ENCODE data around the gene COL4A3.

COL4A3 gene

DNA sequence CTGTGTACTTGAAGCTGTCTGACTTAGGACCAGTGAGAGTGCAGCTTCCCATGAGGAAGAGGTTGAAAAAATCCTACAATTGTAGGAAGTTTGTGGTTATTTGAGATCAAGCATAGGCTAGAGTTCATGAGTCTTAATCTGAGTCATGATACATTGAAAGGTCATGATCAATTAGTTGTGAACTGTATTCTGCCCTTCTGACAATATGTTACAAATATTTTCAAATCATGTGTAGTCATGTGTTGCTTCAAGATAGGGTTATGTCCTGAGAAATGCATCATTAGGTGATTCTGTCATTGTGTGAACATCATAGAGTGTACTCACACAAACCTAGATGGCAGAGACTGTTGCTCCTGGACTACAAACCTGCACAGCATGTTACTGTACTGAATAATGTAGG lies 92.2 kb downstream of the COL4A3 start:
- H3K27ac ChIP-seq (ENCODE audit: low read length) = no peak overlapping the region

DNA sequence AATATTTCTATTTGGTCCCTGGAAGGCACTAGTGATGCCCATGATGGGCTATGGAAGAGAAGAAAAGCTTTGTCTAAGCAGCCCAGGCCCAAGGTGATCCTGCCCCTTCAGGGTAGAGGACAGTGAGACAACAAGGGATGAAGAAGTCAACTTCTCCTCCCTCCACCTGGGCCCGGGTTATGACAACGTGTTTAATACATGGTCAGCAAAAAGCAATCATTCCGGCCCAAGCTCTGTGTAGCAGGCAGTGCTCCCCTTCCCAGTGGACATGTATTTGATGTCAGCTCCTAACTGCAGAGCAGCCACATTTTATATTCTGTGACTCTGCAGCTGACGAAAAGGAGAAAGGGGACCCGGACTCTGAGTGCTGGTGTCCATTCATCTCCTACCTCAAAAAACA lies 93.4 kb downstream of the COL4A3 start:
- Histone ChIP-seq H3K4me3 (ENCODE audit: low read depth in 1 of 2, low read length in 2 of 2) (no peak overlapping the region), H3K9me3 (ENCODE audit: control insufficient read depth in 1 of 2, low read length in 2 of 2) (no peaks in the 10 kb centered on the region), H3K36me3 (ENCODE audit: control insufficient read depth in 1 of 2, insufficient read depth in 2 of 2, low read length in 2 of 2) (peaks cover 0 to 4% of the 10 kb centered on the region in 2 donors), H3K4me1 (ENCODE audit: control insufficient read depth in 1 of 2, insufficient read depth in 2 of 2, low read length in 2 of 2) (no peaks in the 10 kb centered on the region), H3K27ac (ENCODE audit: low read length) (no peak overlapping the region), H3K27me3 (ENCODE audit: low read depth, low read length) (no peaks in the 10 kb centered on the region)

More for the DNA sequence above, 92.2 kb downstream of the COL4A3 start:
- H3K9me3 ChIP-seq (ENCODE audit: control insufficient read depth in 1 of 2, low read length in 2 of 2) = no peaks in the 10 kb centered on the region
- H3K4me3 ChIP-seq (ENCODE audit: low read depth in 1 of 2, low read length in 2 of 2) = no peak overlapping the region
- peaks cover 0 to 4% of the 10 kb centered on the region in 2 donors for H3K36me3 ChIP-seq (ENCODE audit: control insufficient read depth in 1 of 2, insufficient read depth in 2 of 2, low read length in 2 of 2)
- no peaks in the 10 kb centered on the region for H3K27me3 ChIP-seq (ENCODE audit: low read depth, low read length)
- H3K4me1 ChIP-seq (ENCODE audit: control insufficient read depth in 1 of 2, insufficient read depth in 2 of 2, low read length in 2 of 2) = no peaks in the 10 kb centered on the region

DNA sequence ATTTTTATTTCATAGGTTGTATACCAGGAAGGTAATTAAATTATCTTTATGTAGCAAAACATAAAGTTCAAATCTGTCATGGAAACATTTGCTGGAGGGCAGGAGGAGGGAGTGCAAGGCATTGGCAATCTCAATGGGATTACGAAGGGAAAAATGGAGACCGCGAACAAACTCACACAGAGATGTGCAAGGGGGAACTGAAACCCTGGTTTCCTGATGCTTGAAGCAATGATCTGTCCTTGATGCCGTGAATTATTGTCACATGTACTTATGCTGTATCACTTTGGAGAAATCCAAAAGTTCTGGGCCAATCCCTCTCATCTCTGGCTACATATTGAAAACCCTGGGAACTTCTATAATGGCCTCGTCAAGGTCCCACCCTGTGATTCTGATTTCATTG lies 95.6 kb downstream of the COL4A3 start:
- no peaks in the 10 kb centered on the region for H3K9me3 ChIP-seq (ENCODE audit: control insufficient read depth in 1 of 2, low read length in 2 of 2)
- H3K36me3 ChIP-seq (ENCODE audit: control insufficient read depth in 1 of 2, insufficient read depth in 2 of 2, low read length in 2 of 2) = peaks cover 0 to 4% of the 10 kb centered on the region in 2 donors
- no peak overlapping the region for H3K27ac ChIP-seq (ENCODE audit: low read length)
- no peak overlapping the region for H3K4me3 ChIP-seq (ENCODE audit: low read depth in 1 of 2, low read length in 2 of 2)
- no peaks in the 10 kb centered on the region for H3K4me1 ChIP-seq (ENCODE audit: control insufficient read depth in 1 of 2, insufficient read depth in 2 of 2, low read length in 2 of 2)
- no peaks in the 10 kb centered on the region for H3K27me3 ChIP-seq (ENCODE audit: low read depth, low read length)

DNA sequence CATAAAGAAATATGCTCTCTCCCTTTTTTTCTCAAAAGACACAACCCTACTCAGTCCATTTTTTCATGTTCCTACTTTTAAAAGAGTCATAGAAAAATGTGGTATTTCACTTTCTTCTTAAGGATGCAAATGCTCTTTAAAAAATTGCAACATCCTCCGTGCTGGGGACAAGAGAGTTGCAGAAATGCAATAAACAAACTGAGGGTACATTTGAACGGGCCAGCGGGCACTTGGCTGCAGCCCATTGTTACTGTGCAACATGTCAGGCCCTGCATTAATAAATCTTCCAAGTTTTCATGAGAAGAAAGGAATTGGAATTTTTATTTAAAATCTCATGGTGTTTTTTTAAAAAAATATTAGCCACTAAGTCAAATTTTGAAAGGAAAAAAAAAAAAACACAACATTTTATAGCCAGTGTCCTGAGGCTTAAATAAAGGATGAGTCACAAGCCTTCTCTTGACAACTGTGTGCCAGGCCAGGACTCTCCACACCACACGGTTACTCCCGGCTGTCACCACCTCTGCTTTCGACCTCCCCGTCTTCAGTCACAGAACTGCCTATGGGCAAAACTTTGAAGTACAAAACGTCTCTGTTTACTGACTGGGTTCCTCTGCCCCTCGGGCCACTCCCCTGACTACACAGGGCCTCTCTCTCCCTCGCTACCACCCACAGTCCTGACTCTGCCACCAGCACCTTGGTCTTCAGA lies 103.1 kb downstream of the COL4A3 start:
- no peaks in the 10 kb centered on the region for H3K4me1 ChIP-seq (ENCODE audit: control insufficient read depth in 1 of 2, insufficient read depth in 2 of 2, low read length in 2 of 2)
- H3K9me3 ChIP-seq (ENCODE audit: control insufficient read depth in 1 of 2, low read length in 2 of 2) = no peaks in the 10 kb centered on the region
- no peak overlapping the region for H3K4me3 ChIP-seq (ENCODE audit: low read depth in 1 of 2, low read length in 2 of 2)
- H3K27ac ChIP-seq (ENCODE audit: low read length) = no peak overlapping the region
- no peaks in the 10 kb centered on the region for H3K36me3 ChIP-seq (ENCODE audit: control insufficient read depth in 1 of 2, insufficient read depth in 2 of 2, low read length in 2 of 2)
- H3K27me3 ChIP-seq (ENCODE audit: low read depth, low read length) = no peaks in the 10 kb centered on the region

DNA sequence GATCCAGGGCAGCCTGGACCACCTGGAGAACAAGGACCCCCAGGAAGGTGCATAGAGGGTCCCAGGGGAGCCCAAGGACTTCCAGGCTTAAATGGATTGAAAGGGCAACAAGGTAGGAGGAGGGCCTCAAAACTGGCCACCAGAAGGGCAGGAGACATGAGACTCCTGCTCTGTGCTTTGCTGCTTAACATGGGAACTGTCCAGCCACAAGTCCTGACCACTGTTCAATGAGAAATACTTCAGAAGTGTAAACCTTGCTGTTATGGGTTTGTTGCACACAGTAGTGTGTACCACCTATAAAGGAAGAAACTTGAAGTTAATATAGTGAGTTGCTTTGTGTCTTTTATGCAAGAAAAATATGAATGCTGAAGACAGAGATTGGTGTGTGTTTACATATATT lies 116.5 kb downstream of the COL4A3 start:
- H3K4me3 ChIP-seq (ENCODE audit: low read depth in 1 of 2, low read length in 2 of 2) = no peak overlapping the region

DNA sequence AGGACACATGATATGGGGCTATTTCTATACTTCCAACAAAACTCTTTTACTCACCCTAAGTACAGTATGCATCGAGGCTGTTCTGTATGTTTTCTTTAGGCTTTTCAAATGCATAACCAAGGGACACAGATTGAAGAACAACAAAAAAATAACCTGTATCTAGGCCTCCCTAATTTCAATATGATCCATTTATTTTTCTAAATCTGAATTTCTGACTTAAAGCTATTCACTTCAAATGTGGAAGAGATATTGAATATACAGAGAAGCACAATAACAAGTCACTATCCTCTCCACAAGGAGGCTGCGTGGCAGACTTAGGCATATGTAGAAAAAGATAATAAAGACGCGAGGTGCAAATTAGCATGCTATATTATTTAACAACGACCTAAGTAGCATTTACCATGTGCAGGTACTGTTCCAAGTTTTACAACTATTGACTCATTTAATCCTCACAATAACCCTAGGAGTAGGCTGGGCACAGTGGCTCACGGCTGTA lies 121.4 kb downstream of the COL4A3 start:
- no peak overlapping the region for H3K4me3 ChIP-seq (ENCODE audit: low read depth in 1 of 2, low read length in 2 of 2)
- H3K36me3 ChIP-seq (ENCODE audit: control insufficient read depth in 1 of 2, insufficient read depth in 2 of 2, low read length in 2 of 2) = no peaks in the 10 kb centered on the region
- no peak overlapping the region for H3K27ac ChIP-seq (ENCODE audit: low read length)

More for the DNA sequence above, 116.5 kb downstream of the COL4A3 start:
- H3K9me3 ChIP-seq (ENCODE audit: control insufficient read depth in 1 of 2, low read length in 2 of 2) = no peaks in the 10 kb centered on the region
- no peaks in the 10 kb centered on the region for H3K27me3 ChIP-seq (ENCODE audit: low read depth, low read length)
- no peak overlapping the region for H3K27ac ChIP-seq (ENCODE audit: low read length)
- no peaks in the 10 kb centered on the region for H3K4me1 ChIP-seq (ENCODE audit: control insufficient read depth in 1 of 2, insufficient read depth in 2 of 2, low read length in 2 of 2)
- H3K36me3 ChIP-seq (ENCODE audit: control insufficient read depth in 1 of 2, insufficient read depth in 2 of 2, low read length in 2 of 2) = no peaks in the 10 kb centered on the region

DNA sequence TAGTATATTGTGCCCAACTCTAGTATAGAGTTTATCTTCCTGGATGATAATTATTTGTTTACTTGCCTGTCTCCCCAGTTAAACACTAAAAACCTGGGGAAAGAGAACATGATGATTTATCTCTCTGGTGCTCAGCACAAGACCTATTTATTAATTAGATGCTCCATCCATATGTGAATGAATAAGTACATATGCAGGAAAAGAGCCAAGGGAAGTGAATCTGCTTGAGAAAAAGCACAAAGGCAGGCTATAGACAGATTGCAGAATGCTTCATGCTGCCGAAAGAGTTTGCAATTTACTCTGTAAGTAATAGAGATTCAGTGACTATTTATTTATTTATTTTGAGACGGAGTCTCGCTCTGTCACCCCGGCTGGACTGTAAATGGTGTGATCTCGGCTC lies 123.3 kb downstream of the COL4A3 start:
- Histone ChIP-seq H3K27me3 (ENCODE audit: low read depth, low read length) (no peaks in the 10 kb centered on the region), H3K36me3 (ENCODE audit: control insufficient read depth in 1 of 2, insufficient read depth in 2 of 2, low read length in 2 of 2) (no peaks in the 10 kb centered on the region), H3K27ac (ENCODE audit: low read length) (no peak overlapping the region), H3K4me1 (ENCODE audit: control insufficient read depth in 1 of 2, insufficient read depth in 2 of 2, low read length in 2 of 2) (peaks cover 0 to 5% of the 10 kb centered on the region in 2 donors), H3K4me3 (ENCODE audit: low read depth in 1 of 2, low read length in 2 of 2) (no peak overlapping the region), H3K9me3 (ENCODE audit: control insufficient read depth in 1 of 2, low read length in 2 of 2) (no peaks in the 10 kb centered on the region)

More for the DNA sequence above, 121.4 kb downstream of the COL4A3 start:
- H3K27me3 ChIP-seq (ENCODE audit: low read depth, low read length) = no peaks in the 10 kb centered on the region
- H3K4me1 ChIP-seq (ENCODE audit: control insufficient read depth in 1 of 2, insufficient read depth in 2 of 2, low read length in 2 of 2) = no peaks in the 10 kb centered on the region
- no peaks in the 10 kb centered on the region for H3K9me3 ChIP-seq (ENCODE audit: control insufficient read depth in 1 of 2, low read length in 2 of 2)

DNA sequence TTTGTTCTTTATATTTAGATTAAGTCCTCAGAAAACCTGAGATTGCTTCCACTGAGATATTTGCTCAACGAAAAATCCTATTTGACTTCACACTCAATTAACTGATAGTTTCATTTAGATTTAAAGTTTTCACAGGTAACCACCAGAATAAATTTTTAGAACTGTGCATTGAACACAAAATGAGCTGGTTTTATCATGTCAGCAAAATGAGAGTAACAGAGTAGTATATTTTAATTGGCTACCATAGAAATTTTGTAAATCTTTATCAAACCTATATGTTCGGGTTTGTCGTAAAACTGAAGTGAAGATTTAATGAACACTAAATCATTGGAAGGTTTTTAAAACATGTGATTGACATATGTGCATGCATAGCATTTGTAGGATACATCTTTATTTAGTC lies 127.9 kb downstream of the COL4A3 start:
- Histone ChIP-seq H3K4me3 (ENCODE audit: low read depth in 1 of 2, low read length in 2 of 2) (no peak overlapping the region), H3K27ac (ENCODE audit: low read length) (no peak overlapping the region), H3K27me3 (ENCODE audit: low read depth, low read length) (no peaks in the 10 kb centered on the region), H3K9me3 (ENCODE audit: control insufficient read depth in 1 of 2, low read length in 2 of 2) (no peaks in the 10 kb centered on the region), H3K36me3 (ENCODE audit: control insufficient read depth in 1 of 2, insufficient read depth in 2 of 2, low read length in 2 of 2) (no peaks in the 10 kb centered on the region), H3K4me1 (ENCODE audit: control insufficient read depth in 1 of 2, insufficient read depth in 2 of 2, low read length in 2 of 2) (peaks cover 0 to 5% of the 10 kb centered on the region in 2 donors)

DNA sequence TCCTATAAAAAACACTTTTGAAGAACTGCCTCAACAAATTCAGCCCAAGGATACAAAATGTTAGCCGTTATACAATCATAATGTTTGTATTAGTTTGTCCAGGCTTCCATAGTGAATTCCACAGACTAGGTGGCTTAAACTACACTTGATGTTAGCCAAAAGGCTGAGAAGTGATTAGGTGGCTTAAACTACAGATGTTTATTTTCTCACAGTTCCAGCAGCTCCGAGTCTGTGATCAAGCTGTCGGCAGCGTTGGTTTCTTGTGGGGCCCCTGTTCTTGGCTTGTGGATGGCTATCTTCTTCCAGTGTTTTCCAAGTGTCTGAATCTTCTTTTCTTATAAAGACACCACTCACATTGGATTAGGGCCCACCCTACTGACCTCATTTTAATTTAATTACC lies 129.1 kb downstream of the COL4A3 start:
- no peak overlapping the region for H3K4me3 ChIP-seq (ENCODE audit: low read depth in 1 of 2, low read length in 2 of 2)
- no peaks in the 10 kb centered on the region for H3K9me3 ChIP-seq (ENCODE audit: control insufficient read depth in 1 of 2, low read length in 2 of 2)
- no peaks in the 10 kb centered on the region for H3K36me3 ChIP-seq (ENCODE audit: control insufficient read depth in 1 of 2, insufficient read depth in 2 of 2, low read length in 2 of 2)
- peaks cover 0 to 5% of the 10 kb centered on the region in 2 donors for H3K4me1 ChIP-seq (ENCODE audit: control insufficient read depth in 1 of 2, insufficient read depth in 2 of 2, low read length in 2 of 2)
- H3K27me3 ChIP-seq (ENCODE audit: low read depth, low read length) = no peaks in the 10 kb centered on the region
- H3K27ac ChIP-seq (ENCODE audit: low read length) = no peak overlapping the region

DNA sequence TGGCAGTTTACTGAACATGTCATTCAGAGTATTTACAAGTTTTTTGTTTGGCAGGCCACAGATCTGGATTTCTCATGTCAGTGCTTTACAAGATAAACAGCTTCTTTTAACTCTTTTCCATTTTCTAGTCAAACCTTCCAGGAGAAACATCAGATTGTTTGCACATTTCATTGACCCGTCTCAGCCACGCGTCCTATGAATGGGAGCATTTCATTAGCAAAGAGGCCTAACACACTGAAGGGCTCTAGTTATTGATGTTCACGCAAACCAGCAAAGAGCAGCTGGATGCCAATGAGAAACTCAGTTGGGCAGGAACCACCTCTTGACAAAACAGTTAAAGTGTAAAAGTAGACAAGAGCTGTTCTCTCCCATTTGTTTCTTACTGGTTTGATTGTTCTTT lies 131.4 kb downstream of the COL4A3 start:
- Histone ChIP-seq H3K27ac (ENCODE audit: low read length) (no peak overlapping the region), H3K27me3 (ENCODE audit: low read depth, low read length) (no peaks in the 10 kb centered on the region), H3K4me1 (ENCODE audit: control insufficient read depth in 1 of 2, insufficient read depth in 2 of 2, low read length in 2 of 2) (peaks cover 0 to 5% of the 10 kb centered on the region in 2 donors), H3K36me3 (ENCODE audit: control insufficient read depth in 1 of 2, insufficient read depth in 2 of 2, low read length in 2 of 2) (no peaks in the 10 kb centered on the region), H3K4me3 (ENCODE audit: low read depth in 1 of 2, low read length in 2 of 2) (no peak overlapping the region), H3K9me3 (ENCODE audit: control insufficient read depth in 1 of 2, low read length in 2 of 2) (no peaks in the 10 kb centered on the region)

DNA sequence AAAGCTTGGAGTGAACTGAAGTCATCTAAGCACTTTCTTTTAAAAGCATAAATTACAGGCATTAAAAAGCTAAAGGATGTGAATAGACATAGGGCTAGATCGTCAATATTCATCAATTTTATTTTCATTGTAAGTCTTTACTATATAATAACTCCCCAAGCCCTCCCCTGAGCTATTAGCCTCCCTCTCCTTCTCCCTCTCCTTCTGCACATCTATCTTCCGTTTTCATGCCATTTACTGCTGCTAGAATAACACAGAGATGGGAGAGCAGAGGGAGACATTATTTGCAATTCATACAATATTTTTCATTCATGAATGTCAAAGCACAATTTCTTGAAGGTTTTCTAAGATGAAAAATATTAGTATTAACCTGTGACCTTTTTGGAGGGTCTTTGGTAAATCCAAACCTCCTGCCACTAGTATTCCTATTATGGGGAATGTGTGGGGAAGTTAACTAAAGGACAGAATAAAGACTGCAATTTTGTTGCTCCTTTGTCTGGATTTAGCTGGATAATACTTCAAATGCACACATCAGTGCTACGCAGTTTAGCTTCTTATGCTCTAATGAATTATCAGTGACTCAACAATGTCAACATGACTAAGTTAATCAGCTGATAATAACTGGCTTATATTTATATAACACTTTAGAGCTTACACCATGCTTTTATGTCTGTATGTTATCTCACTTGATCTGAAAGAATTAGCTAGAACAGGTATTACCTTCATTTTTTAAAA lies 132.4 kb downstream of the COL4A3 start:
- Histone ChIP-seq H3K9me3 (ENCODE audit: control insufficient read depth in 1 of 2, low read length in 2 of 2) (no peaks in the 10 kb centered on the region), H3K36me3 (ENCODE audit: control insufficient read depth in 1 of 2, insufficient read depth in 2 of 2, low read length in 2 of 2) (no peaks in the 10 kb centered on the region), H3K27ac (ENCODE audit: low read length) (no peak overlapping the region), H3K4me1 (ENCODE audit: control insufficient read depth in 1 of 2, insufficient read depth in 2 of 2, low read length in 2 of 2) (peaks cover 0 to 5% of the 10 kb centered on the region in 2 donors), H3K4me3 (ENCODE audit: low read depth in 1 of 2, low read length in 2 of 2) (no peak overlapping the region), H3K27me3 (ENCODE audit: low read depth, low read length) (no peaks in the 10 kb centered on the region)
